Measurements from ENCODE around the gene ZNF853. TPM values are rescaled to one million over a fixed set of nuclear protein-coding genes. Genes with fewer than 3 reads are reported as not detected.
"Not testable (repeated sequence)": the region's sequence is repeated elsewhere in the genome, so short reads cannot be mapped to it uniquely, and the experiment has no call there.

ZNF853 gene
- 13.8 TPM for polyA plus RNA-seq (ENCODE audit: insufficient read length)
- long read RNA-seq, donor 1, transcript ZNF853-201 (3 exons, 3,857 nt): major isoform, 6 of 11 reads
- long read RNA-seq, donor 1, partial matches to known transcripts: 0 of 11 reads
- long read RNA-seq, donor 1, other reads (novel, unspliced or antisense): 5 of 11 reads
- long read RNA-seq, donor 2, transcript ZNF853-201 (3 exons, 3,857 nt): major isoform, 5 of 11 reads
- long read RNA-seq, donor 2, partial matches to known transcripts: 0 of 11 reads
- long read RNA-seq, donor 2, other reads (novel, unspliced or antisense): 6 of 11 reads
- long read RNA-seq, donor 3, partial matches to known transcripts: 0 of 4 reads
- long read RNA-seq, donor 3, other reads (novel, unspliced or antisense): 0 of 4 reads
- long read RNA-seq, donor 4: 0 reads
- long read RNA-seq, donor 5, partial matches to known transcripts: 0 of 2 reads
- long read RNA-seq, donor 5, other reads (novel, unspliced or antisense): 0 of 2 reads
- long read RNA-seq, donor 6, partial matches to known transcripts: 31 of 44 reads
- long read RNA-seq, donor 6, other reads (novel, unspliced or antisense): 9 of 44 reads
- long read RNA-seq, donor 7, transcript ZNF853-201 (3 exons, 3,857 nt): major isoform, 11 of 25 reads
- long read RNA-seq, donor 7, partial matches to known transcripts: 0 of 25 reads
- long read RNA-seq, donor 7, other reads (novel, unspliced or antisense): 14 of 25 reads
- long read RNA-seq, donor 8, partial matches to known transcripts: 0 of 1 reads
- long read RNA-seq, donor 8, other reads (novel, unspliced or antisense): 0 of 1 reads

DNA sequence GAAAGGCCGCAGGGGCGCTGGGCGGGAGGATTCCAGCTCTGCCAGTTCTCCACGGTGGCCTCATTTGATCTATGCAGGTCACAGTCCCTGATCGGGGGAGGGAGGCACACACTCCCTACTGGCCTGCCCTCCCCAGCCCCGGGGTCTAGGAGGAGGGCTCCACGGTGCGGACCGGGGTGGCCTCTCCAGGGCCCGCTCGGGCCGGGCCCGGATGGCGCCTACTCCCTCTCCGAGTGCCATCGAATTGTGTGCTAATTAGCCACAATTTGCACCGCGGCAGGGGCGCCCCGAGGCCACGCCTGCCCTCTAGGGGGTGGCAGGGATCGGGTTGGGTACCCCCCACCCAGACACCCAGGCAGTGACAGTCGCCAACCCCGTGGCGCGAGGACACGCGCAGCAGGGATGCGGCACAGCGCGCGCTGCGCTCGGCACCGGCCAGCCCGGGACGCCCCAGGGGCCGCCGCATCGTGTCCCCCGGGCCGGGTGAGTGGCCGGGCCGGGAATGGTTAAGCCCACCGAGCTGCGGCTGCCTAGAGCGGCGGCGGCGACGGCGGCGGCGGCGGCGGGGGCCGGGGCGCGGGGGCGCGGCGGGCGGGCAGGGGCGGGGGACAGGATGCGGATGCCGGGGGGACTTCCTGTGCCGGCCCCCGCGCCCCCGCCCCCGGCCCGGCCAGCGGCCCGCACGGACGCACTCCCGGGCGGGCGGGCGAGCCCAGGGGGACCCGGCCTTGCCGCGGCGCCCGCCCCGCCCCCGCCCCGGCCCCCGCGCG lies at the start of gene ZNF853:
Gene ZNF853, plus strand, starts transcription at position 658 of the 770 bp plus-strand sequence. CDS start 565 bp downstream, outside the sequence.
- no peak for DNase-seq

DNA sequence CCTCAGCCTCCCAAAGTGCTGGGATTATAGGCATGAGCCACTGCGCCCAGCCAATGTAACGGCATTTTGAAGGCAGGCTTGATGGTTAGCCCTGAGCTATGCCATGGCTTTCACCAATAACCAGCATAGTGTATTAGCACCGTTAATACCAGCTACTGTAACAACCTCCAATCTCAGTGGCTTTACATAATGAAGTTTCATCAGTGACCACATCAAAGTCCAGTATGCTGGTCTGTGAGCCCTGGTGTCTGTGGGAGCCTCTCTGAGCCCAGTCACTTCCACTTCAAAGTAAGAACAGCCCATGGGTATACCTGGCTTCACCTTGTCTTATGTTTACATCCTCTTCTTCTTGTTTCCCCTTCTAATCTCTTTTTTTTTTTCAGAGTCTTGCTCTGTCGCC lies 49.8 kb upstream of the ZNF853 start:
- DNase-seq: no peak

- DNase-seq: no peak
Measured at GRCh38 chr7:6567886-6568285, 47.5 kb upstream of the ZNF853 start.

DNA sequence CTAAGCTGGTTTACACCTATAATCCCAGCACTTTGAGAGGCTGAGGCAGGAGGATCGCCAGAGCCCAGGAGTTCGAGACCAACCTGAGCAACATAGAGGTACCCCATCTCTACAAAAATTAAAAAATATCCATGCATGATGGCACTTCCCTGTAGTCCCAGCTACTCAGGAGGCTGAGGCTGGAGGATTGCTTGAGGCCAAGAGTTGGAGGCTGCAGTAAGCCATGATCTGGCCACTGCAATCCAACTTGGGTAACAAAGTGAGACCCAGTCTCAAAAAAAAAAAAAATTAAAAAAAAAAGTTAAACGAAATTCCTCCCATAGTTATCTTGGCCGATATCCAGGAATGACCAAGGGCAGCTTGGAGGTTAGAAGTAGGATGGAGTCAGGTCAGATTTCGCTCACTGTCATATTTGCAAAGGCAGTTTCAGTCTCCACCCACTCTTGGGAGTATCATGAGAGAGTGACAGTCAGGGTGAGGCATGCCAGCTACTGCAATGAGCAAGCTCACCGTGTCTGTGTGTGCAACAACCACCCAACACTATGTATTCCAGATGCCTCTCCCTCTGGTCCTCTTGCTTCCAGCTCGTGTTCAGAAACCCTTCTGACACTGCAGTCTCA lies 44.1 kb upstream of the ZNF853 start:
- DNase-seq: no peak

- no peak for DNase-seq
Measured at GRCh38 chr7:6575281-6576023, 40.0 kb upstream of the ZNF853 start.

- DNase-seq: no peak
Measured at GRCh38 chr7:6576024-6576866, 39.2 kb upstream of the ZNF853 start.

DNA sequence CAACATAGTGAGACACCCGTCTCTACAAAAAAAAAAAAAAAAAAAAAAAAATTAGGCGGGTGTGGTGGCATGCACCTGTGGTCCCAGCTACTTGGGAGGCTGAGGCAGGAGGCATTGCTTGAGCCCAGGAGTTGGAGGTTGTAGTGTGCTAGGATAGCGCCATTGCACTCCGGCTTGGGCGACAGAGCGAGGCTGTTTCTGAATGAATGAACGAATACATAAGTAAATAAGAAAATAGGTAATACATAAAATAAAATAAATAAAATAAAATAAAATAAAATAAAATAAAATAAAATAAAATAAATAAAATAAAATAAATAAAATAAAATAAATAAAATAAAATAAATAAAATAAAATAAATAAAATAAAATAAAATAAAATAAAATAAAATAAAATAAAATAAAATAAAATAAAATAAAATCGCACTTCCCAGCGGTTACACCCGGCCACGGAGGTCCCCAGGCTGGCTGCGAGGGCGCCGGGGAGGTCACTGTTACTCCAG lies 38.5 kb upstream of the ZNF853 start:
- not testable (repeated sequence) for DNase-seq

- DNase-seq: peak; percentile 88
Measured at GRCh38 chr7:6577369-6578113, 37.9 kb upstream of the ZNF853 start, which contains the start of gene ZDHHC4. TSS of gene ZDHHC4 (plus strand) at chr7:6577454. CDS start at chr7:6580562, 3,108 bp downstream.

- DNase-seq: no peak
Measured at GRCh38 chr7:6578114-6579084, 37.0 kb upstream of the ZNF853 start.

DNA sequence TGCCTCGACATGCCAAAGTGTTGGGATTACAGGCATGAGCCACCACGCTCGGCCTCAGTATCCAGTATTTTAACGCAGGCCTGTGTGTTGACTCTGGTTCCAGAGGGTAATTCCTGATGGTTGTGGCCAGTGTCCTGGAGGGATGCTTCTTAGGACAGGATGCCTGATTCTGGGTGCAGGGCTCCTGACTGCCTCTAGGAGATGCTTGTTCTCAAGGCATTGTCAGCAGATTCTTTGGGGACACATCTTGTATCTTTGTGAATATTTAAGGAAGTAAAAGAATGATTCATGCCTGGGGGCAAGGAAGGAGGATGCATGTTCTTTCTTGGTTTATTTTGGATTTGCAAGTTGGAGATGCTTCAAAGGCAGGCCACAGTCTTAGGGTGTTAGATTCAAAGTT lies 36.0 kb upstream of the ZNF853 start:
- DNase-seq: no peak

DNA sequence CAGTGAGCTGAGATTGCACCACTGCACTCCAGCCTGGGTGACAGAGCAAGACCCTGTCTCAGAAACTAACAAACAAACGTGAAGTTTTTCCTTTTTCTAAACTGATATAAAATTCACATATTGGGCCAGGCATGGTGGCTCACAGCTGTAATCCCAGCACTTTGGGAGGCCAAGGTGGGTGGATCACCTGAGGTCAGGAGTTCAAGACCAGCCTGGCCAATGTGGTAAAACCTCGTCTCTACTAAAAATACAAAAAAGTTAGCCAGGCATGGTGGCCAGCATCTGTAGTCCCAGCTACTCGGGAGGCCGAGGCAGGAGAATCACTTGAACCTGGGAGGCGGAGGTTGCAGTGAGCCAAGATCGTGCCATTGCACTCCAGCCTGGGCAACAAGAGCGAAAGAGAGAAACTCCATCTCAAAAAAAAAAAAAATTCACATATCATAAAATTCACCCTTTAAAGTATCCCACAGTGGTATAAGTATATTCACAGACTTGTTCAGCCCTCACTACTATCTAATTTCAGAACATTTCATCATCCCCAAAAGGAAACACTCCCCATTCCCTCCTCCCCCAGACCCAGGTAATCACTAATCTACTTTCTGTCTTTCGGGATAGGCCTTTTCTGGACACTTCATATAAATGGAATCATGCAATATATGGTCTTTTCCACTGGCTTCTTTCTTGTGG lies 29.5 kb upstream of the ZNF853 start:
- not testable (repeated sequence) for DNase-seq

- no peak for DNase-seq
Measured at GRCh38 chr7:6588566-6588965, 26.8 kb upstream of the ZNF853 start.

- no peak for DNase-seq
Measured at GRCh38 chr7:6589151-6589828, 26.1 kb upstream of the ZNF853 start.

- peak; percentile 82 for DNase-seq
Measured at GRCh38 chr7:6589829-6590644, 25.4 kb upstream of the ZNF853 start, which contains the start of gene INTS15. TSS of gene INTS15 (plus strand) at chr7:6590021. CDS start at chr7:6590284, 263 bp downstream.

- no peak for DNase-seq
Measured at GRCh38 chr7:6590645-6591110, 24.7 kb upstream of the ZNF853 start.
